Panc1 (cell line): ENCODE data around the gene CREB5.

Source experiments
- CTCF ChIP-seq: fragments of 450-650 bp; IDR thresholded peaks from 2 replicates; pipeline ENCODE4 v1.5.1; 2017; ENCODE audit warnings: mild to moderate bottlenecking
- POLR2AphosphoS5 ChIP-seq: IDR thresholded peaks from 2 replicates; pipeline ENCODE4 v1.6.1; 2012; ENCODE audit warnings: mild to moderate bottlenecking, low read depth, low read length, moderate library complexity
- REST ChIP-seq, 2 experiments: IDR thresholded peaks; 2 replicates each; pipeline ENCODE4 v1.6.1; 2011 to 2012; ENCODE audit warnings: low read depth in 2 of 2, control low read depth in 1 of 2, low read length in 1 of 2, mild to moderate bottlenecking in 1 of 2, moderate library complexity in 1 of 2; ENCODE audit not compliant: insufficient read depth in 1 of 2
- SIN3A ChIP-seq: IDR thresholded peaks from 2 replicates; pipeline ENCODE4 v1.6.1; 2012; ENCODE audit warnings: low read depth, mild to moderate bottlenecking, low read length, moderate library complexity, borderline replicate concordance; ENCODE audit not compliant: insufficient read depth

GRCh38 chr7:28807396-28807994, 395.2 kb downstream of the CREB5 start:
- TF ChIP-seq CTCF: no peak
- TF ChIP-seq SIN3A: no peak
- no peak for TF ChIP-seq REST (IDR thresholded peaks at IDR 0.05; ENCODE audit: insufficient read depth in 1 of 2, low read depth in 2 of 2, low read length in 1 of 2)
- no peak for TF ChIP-seq POLR2AphosphoS5
